GM19395 (cell line): ENCODE data around the gene GALNTL6.
A peak's percentile ranks its signal among the peaks of the same experiment; 100 is the strongest.

Experiments used
- ATAC-seq: cut with Tn5 transposase; IDR thresholded peaks from one replicate; pipeline ENCODE4 v1.9.1; 2021; ENCODE audit warnings: mild to moderate bottlenecking, moderate library complexity; ENCODE audit not compliant: unreplicated experiment

GALNTL6 gene

GRCh38 chr4:171812665-171813525 lies at the start of gene GALNTL6:
Gene GALNTL6, plus strand, starts transcription at chr4:171813404.
- ATAC-seq, result peak; percentile 66

GRCh38 chr4:171765514-171765913 lies 47.7 kb upstream of the GALNTL6 start:
- no peak for ATAC-seq

GRCh38 chr4:171774642-171775190 lies 38.5 kb upstream of the GALNTL6 start:
- no peak for ATAC-seq

- ATAC-seq, result no peak
Measured at GRCh38 chr4:171779301-171779700, 33.9 kb upstream of the GALNTL6 start.

GRCh38 chr4:171785388-171785787 lies 27.8 kb upstream of the GALNTL6 start:
- no peak for ATAC-seq

- ATAC-seq, result no peak
Measured at GRCh38 chr4:171793723-171794122, 19.5 kb upstream of the GALNTL6 start.

- ATAC-seq, result no peak
Measured at GRCh38 chr4:171794528-171794927, 18.7 kb upstream of the GALNTL6 start.

- ATAC-seq, result no peak
Measured at GRCh38 chr4:171809854-171810253, 3.4 kb upstream of the GALNTL6 start.

- ATAC-seq, result peak; percentile 4
Measured at GRCh38 chr4:171812333-171812664, 905 bp upstream of the GALNTL6 start.

GRCh38 chr4:171813526-171814250 lies 484 bp downstream of the GALNTL6 start:
- ATAC-seq, result peak; percentile 38

- no peak for ATAC-seq
Measured at GRCh38 chr4:171814545-171814944, 1.3 kb downstream of the GALNTL6 start.

- no peak for ATAC-seq
Measured at GRCh38 chr4:171817026-171817425, 3.8 kb downstream of the GALNTL6 start.

GRCh38 chr4:171834640-171835039 lies 21.4 kb downstream of the GALNTL6 start:
- ATAC-seq, result no peak

- no peak for ATAC-seq
Measured at GRCh38 chr4:171843456-171843855, 30.3 kb downstream of the GALNTL6 start.

GRCh38 chr4:171846232-171846631 lies 33.0 kb downstream of the GALNTL6 start:
- ATAC-seq, result peak; percentile 76

GRCh38 chr4:171846893-171847292 lies 33.7 kb downstream of the GALNTL6 start:
- ATAC-seq, result no peak

- ATAC-seq, result no peak
Measured at GRCh38 chr4:171847751-171848150, 34.5 kb downstream of the GALNTL6 start.

- no peak for ATAC-seq
Measured at GRCh38 chr4:171849686-171850222, 36.5 kb downstream of the GALNTL6 start.

GRCh38 chr4:171851295-171851694 lies 38.1 kb downstream of the GALNTL6 start:
- no peak for ATAC-seq

- no peak for ATAC-seq
Measured at GRCh38 chr4:171857302-171858012, 44.3 kb downstream of the GALNTL6 start.

GRCh38 chr4:171875291-171875690 lies 62.1 kb downstream of the GALNTL6 start:
- no peak for ATAC-seq
